NCI-H69 (cell line): Measurements from ENCODE around the gene LAMB3.
A peak's percentile ranks its signal among the peaks of the same experiment; 100 is the strongest.

Experiments
- DNase-seq: peaks from one replicate; lab custom pipeline; 2025; lab: John Stamatoyannopoulos, UW

The LAMB3 gene

DNA sequence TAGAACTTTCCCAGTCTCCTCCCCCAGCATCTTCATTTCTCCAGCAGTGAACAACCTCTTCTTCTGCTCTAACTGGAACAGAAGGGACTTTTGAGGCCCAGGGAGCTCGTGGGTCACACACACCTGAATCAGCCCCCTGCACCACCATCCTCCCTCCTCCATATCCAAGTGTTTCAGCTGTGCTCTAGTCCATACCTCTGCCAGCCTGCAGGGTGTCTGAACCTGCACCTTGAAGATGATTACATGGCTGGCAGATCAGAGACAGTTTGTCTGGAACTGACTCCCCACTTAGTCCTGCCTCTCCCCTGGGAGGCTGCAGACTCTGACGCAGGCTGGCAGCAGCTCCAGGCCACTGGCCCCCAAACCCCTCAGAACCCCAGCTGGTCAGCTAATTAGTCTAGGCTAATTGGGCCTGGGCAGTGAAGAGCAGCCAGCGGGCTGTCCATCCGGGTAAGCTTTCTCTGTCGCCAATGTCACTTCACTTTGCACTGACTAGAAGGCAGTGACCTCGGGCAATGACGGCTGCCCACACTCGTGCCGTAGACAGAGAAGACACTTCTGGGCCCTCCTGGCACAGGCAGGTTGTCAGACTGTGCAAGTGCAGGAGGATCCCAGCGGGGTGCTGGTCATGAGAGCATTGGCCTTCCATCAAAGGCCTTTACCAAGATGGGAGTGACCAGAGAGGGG is 56.5 kb downstream of the LAMB3 start:
- DNase-seq, result no peak

DNA sequence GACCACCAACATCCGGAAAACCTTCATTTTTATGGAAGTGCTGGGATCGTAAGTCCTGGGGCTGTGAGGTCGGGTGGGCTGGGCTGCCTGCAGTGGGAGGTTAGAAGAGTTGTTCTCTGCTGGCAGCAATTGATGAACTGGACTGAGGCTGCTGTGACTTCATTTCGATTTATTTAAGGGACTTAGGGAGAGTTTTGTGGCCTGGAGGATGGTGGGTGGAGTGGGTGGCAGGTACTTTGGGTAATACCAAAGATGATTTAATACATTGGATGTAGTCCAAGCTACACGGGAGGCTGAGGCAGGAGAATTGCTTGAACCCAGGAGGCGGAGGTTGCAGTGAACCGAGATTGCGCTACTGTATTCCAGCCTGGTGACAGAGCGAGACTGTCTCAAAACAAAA is 57.2 kb downstream of the LAMB3 start:
- DNase-seq, result no peak

DNA sequence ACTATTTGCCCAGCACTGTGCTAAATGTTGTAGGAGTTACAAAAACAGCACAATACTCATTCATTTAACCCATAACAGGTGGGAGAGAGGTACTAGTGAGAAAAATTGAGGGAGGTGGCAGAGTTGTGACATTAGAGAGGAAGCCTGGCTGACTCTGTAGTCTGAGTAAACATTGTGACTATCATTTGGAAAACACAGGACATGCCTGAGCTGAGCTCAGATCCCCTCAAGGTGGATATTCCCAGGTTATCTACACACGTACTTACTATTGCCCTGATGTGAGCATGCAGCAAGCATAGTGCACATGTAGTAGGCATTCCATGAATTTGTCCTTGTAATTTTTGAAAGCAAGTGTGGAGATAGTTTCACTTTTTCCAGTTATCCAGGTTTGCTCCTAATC is 57.8 kb downstream of the LAMB3 start:
- DNase-seq, result no peak

DNA sequence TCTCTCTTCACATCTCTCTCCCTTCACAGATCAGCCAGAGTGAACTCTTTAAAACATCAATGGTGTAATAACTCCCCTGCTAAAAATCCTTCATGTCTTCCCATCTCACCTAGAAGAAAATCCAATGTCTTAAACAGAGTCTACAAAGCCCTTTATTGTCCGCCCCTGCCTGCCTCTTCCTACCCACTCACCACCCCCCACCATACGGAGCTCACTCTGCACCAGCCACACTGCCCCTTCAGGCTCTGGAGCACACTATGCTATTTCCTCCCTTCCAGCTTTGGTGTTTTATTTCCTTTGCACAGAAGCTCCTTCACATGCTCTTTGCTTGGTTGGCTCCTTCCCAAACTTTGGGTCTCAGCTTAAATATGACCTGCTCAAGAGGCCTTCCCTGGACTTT is 58.5 kb downstream of the LAMB3 start:
- no peak for DNase-seq

DNA sequence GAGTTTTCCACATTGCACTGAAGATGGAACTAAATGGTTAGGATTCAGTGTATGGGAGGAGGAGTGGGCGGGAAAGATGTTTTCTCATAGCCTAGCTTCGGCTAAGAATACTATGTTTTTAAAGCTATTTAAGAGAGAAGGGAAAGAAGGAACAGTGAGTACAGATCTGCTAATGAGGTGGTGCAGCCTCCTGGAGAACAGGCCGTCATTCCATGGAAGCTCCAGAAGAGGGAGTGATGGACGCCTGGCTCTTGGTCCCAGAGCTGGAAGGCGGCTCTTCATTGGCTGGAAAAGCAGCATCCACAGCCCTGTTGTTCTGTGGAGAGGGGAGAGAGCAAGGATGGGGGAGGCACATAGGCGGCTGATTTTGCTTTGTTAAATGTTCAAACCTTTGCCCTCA is 61.8 kb downstream of the LAMB3 start:
- DNase-seq, result peak; percentile 16

DNA sequence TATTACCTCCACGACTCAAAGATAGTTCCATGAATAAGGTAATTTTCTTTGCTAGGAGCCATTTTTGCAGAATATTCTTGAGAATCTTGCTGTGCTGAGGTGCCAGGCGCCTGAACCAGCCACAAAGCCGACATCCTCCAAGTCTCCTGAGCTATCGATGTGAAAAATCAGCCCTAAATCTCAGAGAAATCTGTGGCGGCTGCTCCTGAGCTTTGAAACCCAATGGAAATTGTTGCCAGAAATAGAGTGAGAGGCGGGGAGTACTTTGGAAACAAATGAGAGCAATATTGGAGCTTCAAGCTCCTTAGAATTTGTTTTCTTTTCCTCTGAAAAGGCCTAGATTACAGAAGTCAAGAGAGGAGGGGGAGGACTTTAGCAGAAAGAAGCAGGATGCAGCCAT is 62.4 kb downstream of the LAMB3 start:
- no peak for DNase-seq

DNA sequence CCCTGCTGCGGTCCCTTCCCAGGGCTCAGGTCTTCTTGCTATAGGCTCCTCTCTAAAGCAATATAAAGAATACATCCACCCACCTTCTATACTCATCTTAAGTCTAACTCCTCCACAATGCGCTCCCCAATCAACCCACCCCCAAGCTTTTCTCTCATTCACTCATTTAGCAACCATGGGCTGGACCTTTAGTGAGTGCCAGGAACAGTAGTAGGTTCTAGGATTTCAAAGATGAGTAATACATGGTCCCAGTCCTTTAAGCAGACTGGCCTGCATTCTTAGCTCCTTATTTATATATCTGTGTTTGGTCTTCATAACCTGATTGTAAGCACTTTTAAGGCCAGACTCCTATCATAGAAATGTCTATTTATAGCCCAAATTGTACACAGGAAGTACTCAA is 62.8 kb downstream of the LAMB3 start:
- DNase-seq, result no peak

DNA sequence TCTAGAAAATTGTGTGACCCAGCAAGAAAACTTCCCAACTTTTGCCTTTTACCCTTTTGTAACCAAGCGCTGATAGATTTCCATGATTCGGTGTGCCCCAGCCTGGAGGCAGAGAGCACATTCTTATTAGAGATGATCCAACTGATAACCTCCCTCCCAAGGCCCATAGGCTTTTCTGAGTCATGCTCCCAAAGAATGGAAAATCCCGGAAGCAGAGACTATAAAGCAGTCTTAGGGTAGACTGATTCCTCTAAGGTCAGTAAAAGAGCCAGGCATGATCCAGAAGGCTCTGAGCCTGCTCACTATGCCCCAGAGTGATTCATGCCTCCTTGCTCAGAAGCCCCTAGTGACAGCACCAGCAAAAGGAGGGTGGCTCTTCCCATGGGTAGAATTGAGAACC is 64.4 kb downstream of the LAMB3 start:
- DNase-seq, result no peak

DNA sequence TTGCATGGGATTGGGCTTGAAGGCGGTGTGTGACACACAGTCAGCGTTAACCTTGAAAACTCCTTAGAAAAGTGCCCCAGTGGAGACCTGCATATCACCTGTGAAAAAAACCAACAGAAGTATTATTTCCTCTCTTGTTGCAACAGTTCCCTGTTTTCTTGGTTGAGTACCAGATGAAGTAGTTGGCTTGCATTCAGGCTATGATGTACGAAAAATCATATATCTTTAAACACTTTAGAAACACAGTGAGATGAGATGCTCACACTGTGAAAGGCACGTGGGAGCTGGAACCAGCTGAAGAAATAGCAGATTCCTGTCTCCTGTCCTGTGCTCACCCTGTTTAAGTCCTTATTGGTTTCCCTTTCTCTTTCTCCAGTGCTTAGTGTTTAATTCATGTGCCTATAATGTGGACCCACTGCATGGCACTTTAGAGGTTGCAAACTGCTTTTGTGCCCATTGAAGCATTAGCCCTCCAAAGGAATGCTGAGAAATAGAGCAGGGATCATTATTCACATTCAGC is 65.9 kb downstream of the LAMB3 start:
- no peak for DNase-seq

DNA sequence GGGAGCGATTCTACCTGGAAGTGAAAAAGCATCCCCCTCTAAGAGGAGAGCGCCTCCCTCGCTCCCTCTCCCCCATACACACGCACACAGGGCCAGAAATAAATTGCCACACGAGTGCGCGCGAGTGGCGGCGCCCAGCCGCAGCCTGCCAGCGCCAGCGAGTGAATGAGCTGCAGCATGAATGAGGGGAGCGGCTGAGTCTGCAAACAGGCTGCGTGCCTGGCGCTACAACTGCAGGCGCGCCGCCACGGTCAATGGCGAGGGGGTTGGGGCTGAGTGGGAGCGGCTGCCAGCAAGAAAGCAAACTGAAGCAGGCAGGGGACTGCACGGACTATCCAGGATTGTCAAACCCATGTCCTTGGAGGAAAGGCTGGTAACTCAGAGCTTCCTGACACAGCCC is 66.6 kb downstream of the LAMB3 start:
- peak; percentile 61 for DNase-seq

DNA sequence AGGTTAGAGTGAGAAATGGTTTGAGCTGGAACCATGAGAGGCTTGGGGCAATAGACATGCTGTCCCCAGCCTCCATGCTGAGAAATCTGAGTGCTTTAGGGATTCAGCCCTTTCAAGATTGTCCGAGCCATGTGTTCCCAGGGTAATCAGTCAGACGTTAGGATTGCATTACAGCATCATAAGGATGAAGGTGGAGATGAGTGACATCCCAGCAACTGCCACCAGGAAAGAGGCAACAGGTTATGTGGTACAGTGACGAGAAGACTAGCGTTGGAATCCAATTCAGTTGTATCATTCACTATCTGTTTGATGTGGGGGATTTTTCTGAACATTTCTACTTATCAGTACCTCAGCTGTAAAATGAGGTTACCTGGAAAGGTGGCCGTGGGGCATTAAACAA is 67.0 kb downstream of the LAMB3 start:
- no peak for DNase-seq

DNA sequence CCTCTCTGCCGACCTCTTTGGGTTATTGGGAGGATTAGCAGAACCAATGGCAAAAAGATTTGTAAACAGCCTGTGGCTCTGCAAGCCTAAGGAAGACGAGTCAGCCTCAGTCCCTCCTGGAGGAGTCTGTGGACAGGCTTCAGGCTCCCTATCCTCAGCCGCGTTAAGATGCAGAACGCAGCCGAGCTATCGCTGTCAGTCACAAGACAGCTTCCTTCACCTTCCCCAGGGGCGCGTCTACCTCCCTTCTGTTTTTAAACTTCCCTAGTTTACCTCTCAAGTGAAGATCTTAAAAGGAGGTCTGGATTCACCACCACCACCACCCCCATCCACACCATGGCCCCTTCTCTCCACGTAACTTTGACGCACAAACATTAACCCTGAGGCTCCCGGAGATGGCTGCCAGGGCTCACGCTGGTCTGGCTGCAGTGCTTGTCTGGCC is 68.0 kb downstream of the LAMB3 start:
- DNase-seq, result no peak

DNA sequence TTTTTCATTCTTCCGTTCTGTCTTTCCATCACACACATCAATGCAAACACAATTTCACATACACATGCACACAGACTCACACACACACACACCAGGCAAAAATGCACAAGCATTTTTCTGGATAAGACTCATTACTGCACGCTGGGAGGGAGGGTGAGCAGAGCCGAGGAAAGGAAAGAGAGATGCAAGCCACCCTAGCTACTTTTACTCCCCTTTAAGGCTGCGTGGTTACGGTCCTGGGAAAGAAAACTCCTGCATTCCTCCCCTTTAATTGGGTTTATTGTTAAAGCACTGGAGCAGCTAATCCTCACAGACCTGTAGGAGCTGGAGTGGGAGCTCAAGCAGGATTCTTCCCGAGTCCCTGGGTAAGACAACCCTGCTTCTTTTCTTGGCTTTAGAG is 68.8 kb downstream of the LAMB3 start, which contains the start of gene CAMK1G:
CAMK1G (plus strand) TSS at position 307 of the 400 bp plus-strand sequence. CDS start 11,270 bp downstream, outside the sequence.
- peak; percentile 25 for DNase-seq

DNA sequence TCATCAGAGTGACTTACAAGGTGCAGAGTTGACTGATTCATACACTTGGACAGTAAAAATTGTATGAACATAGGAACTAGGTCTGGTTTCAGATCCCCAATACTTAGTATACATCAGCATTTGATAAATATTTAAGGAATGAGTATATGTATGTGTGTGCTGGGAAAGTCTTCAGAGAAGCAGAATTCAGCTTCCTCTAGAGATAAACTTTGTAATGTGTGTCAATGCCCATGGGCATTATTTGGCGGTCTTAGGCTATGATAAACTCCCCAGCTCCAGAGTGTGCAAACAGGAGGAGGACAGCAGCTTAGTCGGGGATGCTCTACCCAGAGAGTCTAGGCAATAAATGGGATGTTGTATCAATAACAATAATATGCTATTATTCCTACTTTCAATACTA is 71.6 kb downstream of the LAMB3 start:
- DNase-seq, result no peak

DNA sequence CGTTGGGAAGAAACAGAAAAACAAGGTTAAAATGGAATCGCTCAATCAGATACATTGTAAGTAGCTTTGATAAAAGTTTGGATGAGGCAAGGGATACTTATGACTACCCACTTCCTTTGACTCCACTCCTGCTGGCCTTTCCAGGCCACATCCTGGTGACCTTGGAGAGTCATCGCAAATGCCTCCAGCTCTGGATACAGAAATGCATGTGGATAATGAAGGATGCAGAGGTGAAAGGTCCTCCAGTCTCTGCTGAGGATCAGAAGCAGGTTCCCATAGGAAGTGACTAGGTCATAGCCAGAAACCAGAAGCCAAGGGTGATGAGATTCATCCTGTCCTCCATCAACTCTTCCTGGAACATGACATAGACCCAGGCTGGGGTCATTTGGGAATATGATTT is 74.9 kb downstream of the LAMB3 start:
- DNase-seq, result no peak

DNA sequence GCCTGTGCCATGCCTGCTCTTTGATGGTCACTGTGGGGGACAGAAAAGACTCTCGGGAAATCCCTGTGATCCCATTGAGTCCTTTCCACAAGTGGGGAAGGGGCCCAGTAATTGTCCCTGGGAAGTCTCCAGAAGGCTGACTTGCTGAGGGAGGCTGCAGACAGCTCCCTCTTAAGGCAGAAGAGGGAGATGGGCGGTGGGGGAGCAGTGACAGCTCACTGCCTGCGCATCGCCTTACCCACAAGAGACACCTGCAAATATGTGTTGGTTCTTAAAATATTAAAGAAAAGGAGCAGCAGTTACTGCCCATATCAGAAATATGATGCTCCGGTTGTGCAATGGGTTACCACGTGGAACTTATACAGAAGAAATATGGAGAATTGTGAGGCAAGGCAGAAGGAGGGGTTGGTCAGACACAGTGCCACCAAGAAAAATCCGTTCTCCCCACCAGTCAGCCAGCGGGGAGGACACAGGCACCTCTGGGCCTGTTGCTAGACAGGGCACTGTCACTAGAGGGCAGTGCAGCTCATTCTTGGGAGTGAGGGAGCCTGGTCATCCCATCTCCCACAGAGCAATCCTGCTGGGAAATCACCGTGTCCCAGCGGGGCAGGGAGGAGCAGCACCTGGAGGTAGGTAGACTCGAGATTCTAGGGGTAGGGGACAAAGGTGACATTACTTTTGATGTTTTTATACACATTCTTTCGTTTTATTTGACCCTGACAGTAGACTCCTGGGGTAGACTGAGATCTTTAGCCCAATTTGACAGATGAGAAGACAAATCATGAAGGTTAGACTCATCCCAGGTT is 75.6 kb downstream of the LAMB3 start:
- peak; percentile 77 for DNase-seq

DNA sequence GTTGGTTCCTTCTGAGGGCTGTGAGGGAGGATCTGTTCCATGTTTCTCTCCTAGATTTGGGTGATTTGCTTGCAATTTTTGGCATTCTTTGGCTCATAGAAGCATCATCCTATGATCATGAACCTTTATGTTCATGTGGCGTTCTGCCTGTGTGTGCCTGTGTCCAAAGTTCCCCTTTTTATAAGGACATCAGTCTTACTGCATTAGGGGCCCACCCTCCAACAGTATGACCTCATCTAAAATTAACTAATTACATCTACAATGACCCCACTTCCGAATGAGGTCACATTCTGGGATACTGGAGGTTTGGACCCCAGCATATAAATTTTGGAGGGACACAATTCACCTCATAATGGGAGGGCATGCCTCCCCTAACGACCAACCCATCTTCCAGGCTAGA is 81.5 kb downstream of the LAMB3 start:
- DNase-seq, result no peak

DNA sequence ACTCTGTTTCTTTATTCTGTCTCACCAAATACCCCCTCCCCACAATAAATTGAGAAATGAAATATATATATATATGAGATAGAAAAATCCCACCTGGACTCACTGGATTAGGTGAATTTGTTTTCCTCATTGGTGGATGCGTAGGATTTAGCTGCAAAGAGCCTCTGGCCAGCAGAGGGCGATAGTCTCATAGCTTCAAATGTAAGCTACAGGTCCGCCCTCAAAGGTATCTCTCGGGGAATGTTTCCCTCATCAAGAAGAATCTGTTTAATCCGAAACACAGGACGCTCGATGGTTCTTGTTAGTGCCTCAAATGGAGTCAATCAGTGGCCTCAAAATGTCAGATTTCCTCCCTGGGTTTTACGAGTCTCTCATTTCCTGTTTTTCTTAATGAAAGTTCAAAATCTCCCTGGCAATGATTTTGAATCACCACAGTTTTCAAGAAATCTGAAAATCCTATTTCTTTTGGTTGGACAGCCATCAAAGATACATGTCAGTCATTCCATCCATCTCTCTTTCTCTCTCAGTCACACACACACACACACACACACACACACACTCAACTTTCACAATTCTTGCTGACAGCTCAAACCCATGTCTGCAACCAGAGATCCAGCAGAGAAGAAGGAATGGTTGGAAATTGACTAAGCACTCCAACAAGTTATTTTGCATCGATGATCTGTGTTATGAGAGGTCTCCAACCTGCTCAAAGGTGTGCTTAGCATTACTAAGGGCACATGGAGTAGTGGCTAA is 82.6 kb downstream of the LAMB3 start:
- peak; percentile 84 for DNase-seq

DNA sequence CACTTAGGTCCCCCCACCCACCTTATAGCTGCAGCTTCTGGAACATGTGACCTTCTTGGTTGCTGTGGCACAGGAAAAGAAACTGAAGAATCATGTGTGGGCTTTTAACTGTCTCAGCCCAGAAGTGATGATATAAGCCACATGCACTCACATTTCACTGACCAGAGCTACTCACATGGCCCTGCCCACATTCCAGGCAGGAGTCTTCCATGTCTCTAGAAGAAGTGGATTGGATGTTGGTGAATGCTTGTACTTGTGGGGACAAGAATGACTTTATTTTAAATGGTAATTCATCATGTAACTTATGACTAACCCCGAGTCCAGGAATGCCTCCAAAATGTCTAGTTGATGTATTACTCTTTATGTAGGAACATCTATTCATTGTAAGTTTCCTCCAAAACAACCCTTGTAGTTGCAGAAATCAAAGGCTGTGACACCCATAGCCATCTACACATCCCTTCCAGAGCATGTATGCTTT is 84.5 kb downstream of the LAMB3 start:
- no peak for DNase-seq

DNA sequence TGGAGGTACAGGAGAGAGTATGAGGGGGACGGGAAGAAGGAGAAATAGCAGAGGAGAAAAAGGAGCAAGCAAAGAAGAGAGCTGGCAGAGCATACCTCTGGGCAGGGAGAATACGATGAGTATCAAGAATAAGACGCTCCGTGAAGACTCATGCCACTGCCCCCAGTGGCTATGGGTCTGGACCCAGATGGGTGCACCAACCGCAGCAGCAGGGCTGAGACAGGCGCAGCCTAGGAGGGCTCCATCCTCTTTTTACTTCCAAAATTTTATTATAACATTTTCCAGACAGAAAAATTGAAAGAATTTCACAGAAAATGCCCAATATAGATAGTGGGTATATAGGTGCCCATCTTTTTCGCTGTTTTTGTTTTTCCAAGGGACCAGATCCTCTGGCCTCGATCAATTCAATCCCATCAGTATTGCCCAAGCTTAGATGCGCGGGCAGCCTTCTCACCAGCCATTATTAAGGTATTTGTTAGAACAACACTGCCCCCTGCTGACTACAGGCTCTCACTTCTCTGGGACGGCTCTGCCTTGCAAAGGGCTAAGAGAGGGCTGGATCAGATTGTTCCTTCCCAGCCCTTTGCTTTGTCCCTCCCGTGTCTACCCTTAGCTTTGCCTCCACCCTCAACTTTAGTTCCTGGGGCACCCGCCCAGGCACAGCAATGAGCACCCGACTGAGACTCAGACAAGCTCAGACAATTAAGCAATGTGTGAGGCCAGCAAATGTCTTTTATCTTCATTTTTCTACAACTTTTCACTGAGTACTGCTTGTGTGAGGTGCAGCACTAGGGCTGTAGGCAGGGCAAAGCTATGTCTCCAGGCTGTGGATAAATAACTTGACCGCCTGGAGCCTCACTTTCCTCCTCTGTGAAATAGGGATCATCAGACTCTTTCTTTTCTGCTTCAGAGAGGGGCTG is 86.2 kb downstream of the LAMB3 start:
- DNase-seq, result peak; percentile 86
